TTC549 (cell line): Measurements from ENCODE around the gene PDE7B.

Source experiments
- FAIRE-seq: peaks from 2 replicates; lab custom pipeline; 2012; peaks lifted over from hg19 to GRCh38; lab: Jason Lieb, UNC

The PDE7B gene

GRCh38 chr6:135851442-135852271 is at the start of gene PDE7B:
PDE7B (plus strand) TSS chr6:135851701.
- FAIRE-seq, result no peak

GRCh38 chr6:135801755-135802465 is 49.6 kb upstream of the PDE7B start:
- no peak for FAIRE-seq

GRCh38 chr6:135810486-135810885 is 41.0 kb upstream of the PDE7B start:
- FAIRE-seq, result no peak

- no peak for FAIRE-seq
Measured at GRCh38 chr6:135811170-135811569, 40.3 kb upstream of the PDE7B start.

- FAIRE-seq, result no peak
Measured at GRCh38 chr6:135811644-135812526, 39.6 kb upstream of the PDE7B start.

- FAIRE-seq, result no peak
Measured at GRCh38 chr6:135813401-135813800, 38.1 kb upstream of the PDE7B start.

GRCh38 chr6:135814043-135814442 is 37.5 kb upstream of the PDE7B start:
- no peak for FAIRE-seq

GRCh38 chr6:135815216-135815615 is 36.3 kb upstream of the PDE7B start:
- FAIRE-seq, result no peak

GRCh38 chr6:135817035-135817434 is 34.5 kb upstream of the PDE7B start:
- no peak for FAIRE-seq

- FAIRE-seq, result no peak
Measured at GRCh38 chr6:135819665-135820064, 31.8 kb upstream of the PDE7B start.

GRCh38 chr6:135820340-135820739 is 31.2 kb upstream of the PDE7B start:
- no peak for FAIRE-seq

GRCh38 chr6:135823851-135824250 is 27.6 kb upstream of the PDE7B start:
- FAIRE-seq, result no peak

- FAIRE-seq, result no peak
Measured at GRCh38 chr6:135826236-135826804, 25.2 kb upstream of the PDE7B start.

- no peak for FAIRE-seq
Measured at GRCh38 chr6:135828021-135828420, 23.5 kb upstream of the PDE7B start.

GRCh38 chr6:135830452-135830881 is 21.0 kb upstream of the PDE7B start:
- no peak for FAIRE-seq

GRCh38 chr6:135831016-135831415 is 20.5 kb upstream of the PDE7B start:
- no peak for FAIRE-seq

GRCh38 chr6:135832166-135832565 is 19.3 kb upstream of the PDE7B start:
- FAIRE-seq, result no peak

- no peak for FAIRE-seq
Measured at GRCh38 chr6:135833771-135834170, 17.7 kb upstream of the PDE7B start.

GRCh38 chr6:135837735-135838449 is 13.6 kb upstream of the PDE7B start:
- no peak for FAIRE-seq

GRCh38 chr6:135839121-135839520 is 12.4 kb upstream of the PDE7B start:
- no peak for FAIRE-seq

- FAIRE-seq, result no peak
Measured at GRCh38 chr6:135842618-135843392, 8.7 kb upstream of the PDE7B start.
